ENCODE measurements around the gene BSND.

DNA sequence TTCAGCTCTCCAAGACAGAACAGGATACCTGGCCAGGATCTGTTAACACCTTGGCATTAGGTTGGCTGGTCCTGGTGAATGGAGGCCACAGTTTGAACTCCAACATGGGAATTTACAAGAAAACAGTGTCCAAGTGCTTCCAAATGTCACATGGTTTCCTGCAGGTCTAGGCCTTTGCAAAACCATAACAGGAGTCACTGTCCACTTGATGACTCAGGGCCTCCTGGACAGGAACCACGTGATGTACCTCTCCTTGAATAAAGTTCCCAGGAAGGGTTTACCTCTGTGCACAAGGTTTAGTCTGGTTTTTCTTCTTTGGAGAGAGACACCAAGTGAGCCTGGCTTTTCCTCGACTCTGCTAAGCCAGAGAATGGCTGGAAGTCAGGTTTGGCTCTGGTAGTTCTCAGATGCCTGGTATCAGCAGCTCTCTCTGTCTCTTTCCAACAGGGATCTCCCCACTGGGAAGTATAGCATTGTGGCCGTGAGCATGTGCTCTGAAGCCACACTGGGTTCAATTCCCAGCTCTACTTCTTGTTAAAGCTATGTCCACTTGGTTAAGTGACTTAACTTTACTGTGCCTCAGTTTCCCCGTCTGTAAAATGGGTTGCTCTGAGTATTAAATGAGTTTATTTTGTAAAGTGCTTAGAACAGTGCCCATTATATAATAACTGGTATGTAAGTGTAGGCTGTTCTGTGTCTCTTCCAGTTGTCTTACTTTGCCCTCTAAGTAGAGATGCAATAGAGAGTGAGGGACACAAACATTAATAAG is 45.6 kb upstream of the BSND start:
- TF ChIP-seq, protein P1, sequence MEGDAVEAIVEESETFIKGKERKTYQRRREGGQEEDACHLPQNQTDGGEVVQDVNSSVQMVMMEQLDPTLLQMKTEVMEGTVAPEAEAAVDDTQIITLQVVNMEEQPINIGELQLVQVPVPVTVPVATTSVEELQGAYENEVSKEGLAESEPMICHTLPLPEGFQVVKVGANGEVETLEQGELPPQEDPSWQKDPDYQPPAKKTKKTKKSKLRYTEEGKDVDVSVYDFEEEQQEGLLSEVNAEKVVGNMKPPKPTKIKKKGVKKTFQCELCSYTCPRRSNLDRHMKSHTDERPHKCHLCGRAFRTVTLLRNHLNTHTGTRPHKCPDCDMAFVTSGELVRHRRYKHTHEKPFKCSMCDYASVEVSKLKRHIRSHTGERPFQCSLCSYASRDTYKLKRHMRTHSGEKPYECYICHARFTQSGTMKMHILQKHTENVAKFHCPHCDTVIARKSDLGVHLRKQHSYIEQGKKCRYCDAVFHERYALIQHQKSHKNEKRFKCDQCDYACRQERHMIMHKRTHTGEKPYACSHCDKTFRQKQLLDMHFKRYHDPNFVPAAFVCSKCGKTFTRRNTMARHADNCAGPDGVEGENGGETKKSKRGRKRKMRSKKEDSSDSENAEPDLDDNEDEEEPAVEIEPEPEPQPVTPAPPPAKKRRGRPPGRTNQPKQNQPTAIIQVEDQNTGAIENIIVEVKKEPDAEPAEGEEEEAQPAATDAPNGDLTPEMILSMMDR (tag by site-specific recombination; IDR thresholded peaks at IDR 0.05): no peak
- no peak for TF ChIP-seq ZFP3 (tag by site-specific recombination; IDR thresholded peaks at IDR 0.05; ENCODE audit: low read depth)
- TF ChIP-seq ZNF777 (tag by site-specific recombination; IDR thresholded peaks at IDR 0.05; ENCODE audit: borderline replicate concordance): no peak
- TF ChIP-seq SETDB1 (IDR thresholded peaks at IDR 0.05; ENCODE audit: insufficient read length, low read length): no peak
- TF ChIP-seq ZNF184 (tag by site-specific recombination; IDR thresholded peaks at IDR 0.05): no peak

Data from HEK293 (cell line).